Keratinocyte (primary cell): ENCODE data around the gene PLA2G15. TPM values are rescaled to one million over a fixed set of nuclear protein-coding genes. Genes with fewer than 3 reads are reported as not detected.

Experiments
- DNase-seq: peaks from one replicate; pipeline ENCODE4 v3.0.0-alpha.2; 2011; ENCODE audit warnings: low read depth, missing footprints, low spot score
- FAIRE-seq: peaks from 2 replicates; lab custom pipeline; 2011; peaks lifted over from hg19 to GRCh38; lab: Jason Lieb, UNC
- H2AFZ ChIP-seq: 2 replicates; pipeline ENCODE4 v1.6.0; 2012; ENCODE audit warnings: low read length, control low read depth, inconsistent platforms; ENCODE audit not compliant: control insufficient read depth
- H3K27ac ChIP-seq: 2 replicates; pipeline ENCODE4 v1.5.1; 2011; ENCODE audit warnings: low read length; ENCODE audit not compliant: control insufficient read depth, insufficient read depth
- H3K27me3 ChIP-seq: 3 replicates; pipeline ENCODE4 v1.6.0; 2011; ENCODE audit warnings: low read length; ENCODE audit not compliant: control insufficient read depth, insufficient read depth; ENCODE audit errors: extremely low read depth
- H3K36me3 ChIP-seq, 2 experiments: 2 replicates in 1 of 2; 3 replicates in 1 of 2; pipeline ENCODE4 v1.5.1; 2011; ENCODE audit warnings: low read length in 2 of 2, mild to moderate bottlenecking in 1 of 2; ENCODE audit not compliant: control insufficient read depth in 2 of 2, insufficient read depth in 2 of 2; ENCODE audit errors: extremely low read depth in 1 of 2
- H3K4me1 ChIP-seq: 3 replicates; pipeline ENCODE4 v1.5.1; 2011; ENCODE audit warnings: low read length; ENCODE audit not compliant: control insufficient read depth, insufficient read depth; ENCODE audit errors: extremely low read depth
- H3K4me2 ChIP-seq: 3 replicates; pipeline ENCODE4 v1.6.0; 2011; ENCODE audit warnings: low read depth, low read length; ENCODE audit not compliant: control insufficient read depth, insufficient read depth; ENCODE audit errors: extremely low read depth
- H3K4me3 ChIP-seq, 3 experiments: fragments of 200-600 bp in 1 of 3; sonication (generic) in 1 of 3; 2 replicates in 2 of 3; 3 replicates in 1 of 3; pipeline ENCODE4 v1.5.1; 2011 to 2016; ENCODE audit warnings: low read length in 3 of 3, mild to moderate bottlenecking in 3 of 3, control low read depth in 2 of 3, inconsistent platforms in 1 of 3, low read depth in 1 of 3, mixed read lengths in 1 of 3, mixed run types in 1 of 3, moderate library complexity in 1 of 3; ENCODE audit not compliant: control insufficient read depth in 2 of 3, insufficient read depth in 2 of 3; ENCODE audit errors: extremely low read depth in 1 of 3
- H3K79me2 ChIP-seq: 2 replicates; pipeline ENCODE4 v1.6.0; 2012; ENCODE audit warnings: low read length; ENCODE audit not compliant: control insufficient read depth, insufficient read depth
- H3K9ac ChIP-seq: 3 replicates; pipeline ENCODE4 v1.6.0; 2011; ENCODE audit warnings: low read length; ENCODE audit not compliant: control insufficient read depth, insufficient read depth; ENCODE audit errors: extremely low read depth
- H3K9me1 ChIP-seq: 3 replicates; pipeline ENCODE4 v1.6.0; 2011; ENCODE audit warnings: low read length; ENCODE audit not compliant: control insufficient read depth, insufficient read depth; ENCODE audit errors: extremely low read depth
- H3K9me3 ChIP-seq: 2 replicates; pipeline ENCODE4 v1.5.1; 2012; ENCODE audit warnings: low read depth, low read length; ENCODE audit not compliant: control insufficient read depth
- H4K20me1 ChIP-seq: 3 replicates; pipeline ENCODE4 v1.6.0; 2011; ENCODE audit warnings: low read length; ENCODE audit not compliant: control insufficient read depth, insufficient read depth; ENCODE audit errors: extremely low read depth
- CTCF ChIP-seq, 3 experiments: IDR thresholded peaks in 1 of 3; conservative IDR thresholded peaks in 1 of 3; optimal IDR thresholded peaks in 1 of 3; 2 replicates in 2 of 3; 3 replicates in 1 of 3; pipeline versions ENCODE3 to v1.5.1; 2011; ENCODE audit warnings: low read length in 3 of 3, mild to moderate bottlenecking in 3 of 3, moderate library complexity in 2 of 3, control low read depth in 1 of 3, inconsistent platforms in 1 of 3; ENCODE audit not compliant: insufficient read depth in 2 of 3; ENCODE audit errors: extremely low read depth in 1 of 3
- EZH2 ChIP-seq: IDR thresholded peaks from one replicate; pipeline ENCODE4 v1.6.1; 2012; ENCODE audit warnings: inconsistent platforms, mild to moderate bottlenecking, low read length, moderate library complexity
- dilution Hi-C: fragments of 300-500 bp; cut with MboI; formaldehyde crosslinking; loops from one replicate; pipeline ENCODE4 v1.7.0; 2020; ENCODE audit warnings: low sequenced_read_pairs; ENCODE audit not compliant: extremely low pct_ligation_motif_present
- polyA plus RNA-seq, 5 experiments: library from polyadenylated mRNA; depleted of rRNA in 3 of 5; stranded (reverse) in 3 of 5; stranded (forward) in 1 of 5; unstranded in 1 of 5; fragments of >200 nt; gene quantifications; 1 replicate in 1 of 5; 2 replicates in 3 of 5; 3 replicates in 1 of 5; pipeline versions ENCODE4 v1.2.1 to v1.2.3, GENCODE V29; 2011 to 2012; ENCODE audit warnings: missing spikeins in 2 of 5, low read depth in 1 of 5, low replicate concordance in 1 of 5

Gene PLA2G15
- polyA plus RNA-seq, 1 donor (not counting 4 experiments of a cell fraction or from before 2014, with no cell fraction given), result 9.2 TPM

GRCh38 chr16:68272507-68273209 lies 27.5 kb downstream of the PLA2G15 start:
- TF ChIP-seq EZH2, result no peak
- TF ChIP-seq CTCF (optimal IDR thresholded peaks at IDR 0.05 in 1 of 3, IDR thresholded peaks at IDR 0.05 in 1 of 3, conservative IDR thresholded peaks at IDR 0.05 in 1 of 3; ENCODE audit: extremely low read depth in 1 of 3, insufficient read depth in 2 of 3, low read length in 3 of 3), result no peak
- H3K79me2 ChIP-seq, result peaks cover 49% of the 10 kb centered on the region
- peaks cover 21% of the 10 kb centered on the region for H4K20me1 ChIP-seq
- H3K9ac ChIP-seq, result no peak overlapping the region
- dilution Hi-C loops, result no loop called here
- peaks cover 13 to 31% of the 10 kb centered on the region in 2 experiments for H3K36me3 ChIP-seq
- no peak overlapping the region for H3K27ac ChIP-seq
- H3K9me1 ChIP-seq, result peaks cover 18% of the 10 kb centered on the region
- no peaks in the 10 kb centered on the region for H3K27me3 ChIP-seq
- no peak overlapping the region for H2AFZ ChIP-seq
- DNase-seq (no peak), FAIRE-seq (no peak)
- no peak overlapping the region for H3K4me3 ChIP-seq
- H3K4me1 ChIP-seq, result peaks cover 45% of the 10 kb centered on the region
- no peak overlapping the region for H3K4me2 ChIP-seq
- no peaks in the 10 kb centered on the region for H3K9me3 ChIP-seq

- Histone ChIP-seq H3K4me3 (no peak overlapping the region), H3K9me1 (peaks cover 18% of the 10 kb centered on the region), H3K27me3 (no peaks in the 10 kb centered on the region), H4K20me1 (peaks cover 20% of the 10 kb centered on the region), H3K4me2 (no peak overlapping the region), H3K9ac (no peak overlapping the region), H3K36me3 (peaks cover 11 to 25% of the 10 kb centered on the region in 2 experiments), H3K79me2 (peaks cover 42% of the 10 kb centered on the region), H3K9me3 (no peaks in the 10 kb centered on the region), H3K27ac (no peak overlapping the region), H2AFZ (no peak overlapping the region), H3K4me1 (peaks cover 43% of the 10 kb centered on the region)
- DNase-seq (no peak), FAIRE-seq (no peak)
- dilution Hi-C loops, result no loop called here
- TF ChIP-seq EZH2 (no peak), CTCF (optimal IDR thresholded peaks at IDR 0.05 in 1 of 3, IDR thresholded peaks at IDR 0.05 in 1 of 3, conservative IDR thresholded peaks at IDR 0.05 in 1 of 3; ENCODE audit: extremely low read depth in 1 of 3, insufficient read depth in 2 of 3, low read length in 3 of 3) (no peak)
Observed at GRCh38 chr16:68273459-68273858, 28.3 kb downstream of the PLA2G15 start.
